ENCODE results near the gene GALP. TPM values are rescaled to one million over a fixed set of nuclear protein-coding genes. Genes with fewer than 3 reads are reported as not detected.
"Not testable (repeated sequence)": the region's sequence is repeated elsewhere in the genome, so short reads cannot be mapped to it uniquely, and the experiment has no call there.

GALP gene
- total RNA-seq, 1 donor from 2014 or later: not detected

DNA sequence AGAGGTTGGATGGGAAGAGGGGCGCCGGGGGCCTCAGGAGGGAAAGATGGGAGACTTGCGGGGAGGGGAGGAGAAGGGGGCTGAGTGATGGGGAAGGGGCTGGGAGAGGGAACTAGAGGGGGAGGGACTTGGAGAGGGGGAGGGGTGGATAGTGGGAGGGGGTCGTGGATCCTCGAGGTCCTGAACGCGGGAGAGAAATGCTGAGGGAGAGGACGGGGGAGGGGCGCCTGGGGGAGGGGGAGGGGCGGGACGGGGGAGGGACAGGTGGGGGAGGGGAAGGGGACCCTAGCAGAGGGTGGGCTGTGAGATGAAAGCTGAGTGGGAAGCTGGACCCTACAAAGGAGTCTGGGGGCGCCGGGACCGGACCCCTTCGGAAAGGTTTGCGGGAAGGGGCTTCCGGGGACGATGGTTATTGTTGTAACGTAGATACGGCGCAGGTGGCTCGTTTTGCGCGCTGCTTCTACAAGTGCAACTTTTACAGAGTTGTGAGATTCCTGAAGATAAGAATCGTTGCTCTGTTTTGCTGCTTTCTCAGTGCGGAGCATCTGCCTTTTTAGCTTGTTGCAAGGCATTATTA is 34.3 kb upstream of the GALP start:
- intact Hi-C loops (cut with micrococcal nuclease): loop anchor here (1.0 kb wide), 1 partner anchor 20 kb away; the partner anchor contains the start of gene ZNF787
- Mint-ChIP-seq H3K27me3 (ENCODE audit: low read depth) (no peaks in the 10 kb centered on the region), H3K9me3 (no peaks in the 10 kb centered on the region), H3K4me1 (ENCODE audit: low read depth) (peaks cover 21% of the 10 kb centered on the region), H3K27ac (peak overlapping the region; percentile 81), H3K36me3 (ENCODE audit: low read depth) (no peaks in the 10 kb centered on the region), H3K4me3 (ENCODE audit: low read depth) (peak overlapping the region; percentile 83)
- peak; percentile 27 for DNase-seq (ENCODE audit: low spot score)

DNA sequence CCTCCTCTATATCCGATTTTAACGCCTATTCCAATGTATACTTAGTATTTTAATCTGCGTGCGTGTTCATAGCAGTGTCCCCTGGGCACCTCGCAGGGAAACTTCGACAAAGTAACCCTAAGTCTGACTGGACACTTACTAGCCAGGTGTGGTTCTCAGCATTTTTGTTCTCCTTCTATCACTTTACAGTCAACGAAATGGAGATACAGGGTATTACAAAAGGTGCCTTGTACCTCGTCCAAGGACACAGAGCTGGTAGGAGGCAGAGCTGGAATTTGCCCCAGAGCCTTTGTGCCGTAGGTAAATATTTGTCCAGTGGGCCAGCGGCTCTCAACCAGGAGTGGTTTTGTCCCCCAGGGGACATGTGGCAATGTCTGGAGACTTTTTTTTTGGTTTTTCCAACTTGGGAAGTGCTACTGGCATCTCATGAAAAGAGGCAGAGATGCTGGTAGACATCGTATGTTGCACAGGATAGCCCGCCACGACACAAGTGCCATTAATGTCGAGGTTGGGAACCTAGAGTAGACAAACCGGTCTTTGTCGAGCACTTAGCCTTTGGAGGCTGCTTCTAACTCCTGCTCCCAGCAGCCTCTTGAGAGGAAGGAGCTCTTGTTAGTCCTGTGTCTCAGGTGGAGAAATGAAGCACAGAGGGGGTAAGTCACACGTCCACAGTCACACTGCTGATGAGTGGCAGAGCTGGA is 33.6 kb upstream of the GALP start:
- Mint-ChIP-seq H3K36me3 (ENCODE audit: low read depth) (peaks cover under 1% of the 10 kb centered on the region), H3K9me3 (no peaks in the 10 kb centered on the region), H3K4me3 (ENCODE audit: low read depth) (peak overlapping the region; percentile 83), H3K27ac (peak overlapping the region; percentile 69), H3K4me1 (ENCODE audit: low read depth) (peaks cover 21% of the 10 kb centered on the region), H3K27me3 (ENCODE audit: low read depth) (no peaks in the 10 kb centered on the region)
- DNase-seq (ENCODE audit: low spot score): no peak
- intact Hi-C loops (cut with micrococcal nuclease): no loop called here

DNA sequence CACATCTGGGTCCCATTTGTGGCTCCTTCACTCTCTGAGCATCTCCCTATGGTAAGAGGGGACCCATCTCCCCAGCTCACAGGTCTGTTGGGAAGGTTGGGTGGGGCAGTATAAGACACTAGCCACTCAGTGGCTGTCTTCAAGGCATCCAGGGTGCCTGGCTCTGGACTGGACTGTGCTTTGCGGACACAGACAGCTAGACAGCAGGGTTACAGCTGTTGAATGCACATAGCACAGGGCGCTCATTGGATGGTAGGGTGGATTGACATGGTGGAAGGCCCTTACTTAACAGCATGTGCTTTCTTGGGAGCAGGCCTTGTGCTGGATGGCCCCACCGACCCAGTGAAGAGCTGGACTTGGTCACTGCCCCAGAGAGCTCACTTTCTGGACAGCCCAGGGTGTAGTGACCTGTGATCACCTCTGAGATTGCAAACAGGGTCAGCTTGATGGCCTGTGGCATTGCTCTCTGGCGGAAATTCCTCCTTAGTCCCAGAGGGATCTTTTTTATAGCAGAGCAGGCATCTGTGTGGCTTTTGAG is 32.8 kb upstream of the GALP start:
- intact Hi-C loops (cut with micrococcal nuclease): no loop called here

DNA sequence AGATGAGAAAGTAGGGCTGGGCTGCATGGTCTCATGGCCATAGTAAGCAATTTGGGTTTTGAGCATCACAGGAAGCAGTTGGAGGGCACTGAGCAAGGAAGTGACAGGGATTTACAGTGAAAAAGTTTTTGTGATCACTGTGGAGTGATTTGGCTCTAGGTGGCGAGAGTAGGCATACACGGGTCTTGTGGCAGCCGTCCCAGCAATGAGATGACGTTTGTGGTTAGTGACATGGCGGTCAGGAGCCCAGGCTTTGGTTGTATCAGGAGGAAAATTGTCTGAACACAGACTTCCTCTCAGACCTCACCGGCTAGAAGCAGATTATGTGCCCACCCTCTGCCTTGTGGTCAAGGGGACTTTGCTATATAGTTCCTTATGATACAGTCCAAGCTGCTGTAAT is 31.4 kb upstream of the GALP start:
- no peak for DNase-seq (ENCODE audit: low spot score)
- Mint-ChIP-seq H3K36me3 (ENCODE audit: low read depth) (peaks cover 14% of the 10 kb centered on the region), H3K9me3 (no peaks in the 10 kb centered on the region), H3K27me3 (ENCODE audit: low read depth) (no peaks in the 10 kb centered on the region), H3K4me3 (ENCODE audit: low read depth) (no peak overlapping the region), H3K4me1 (ENCODE audit: low read depth) (peaks cover 21% of the 10 kb centered on the region), H3K27ac (peak overlapping the region; percentile 13)
- intact Hi-C loops (cut with micrococcal nuclease): no loop called here

More for the DNA sequence above, 32.8 kb upstream of the GALP start:
- Mint-ChIP-seq H3K27ac (no peak overlapping the region), H3K4me3 (ENCODE audit: low read depth) (no peak overlapping the region), H3K9me3 (no peaks in the 10 kb centered on the region), H3K36me3 (ENCODE audit: low read depth) (peaks cover 6% of the 10 kb centered on the region), H3K27me3 (ENCODE audit: low read depth) (no peaks in the 10 kb centered on the region), H3K4me1 (ENCODE audit: low read depth) (peaks cover 21% of the 10 kb centered on the region)
- DNase-seq (ENCODE audit: low spot score): no peak

DNA sequence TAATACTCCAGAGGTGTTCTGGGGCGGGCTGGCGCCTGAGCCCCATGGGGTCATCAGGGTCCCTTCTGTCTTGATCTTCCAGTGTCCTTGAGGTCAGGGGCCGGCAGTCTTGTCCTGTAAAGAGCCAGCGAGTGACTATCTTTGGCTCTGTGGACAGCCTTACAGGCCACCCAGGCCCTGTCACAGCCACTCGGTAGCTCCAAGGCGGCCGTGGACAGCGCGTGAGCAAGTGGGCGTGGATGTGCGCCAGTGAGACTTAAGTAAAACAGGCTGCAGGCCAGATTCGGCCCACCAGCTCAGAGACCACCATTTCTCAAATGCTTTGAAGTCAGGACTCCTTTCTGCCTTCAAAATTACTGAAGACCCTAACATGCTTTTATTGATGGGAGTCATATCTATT is 31.0 kb upstream of the GALP start:
- peaks cover 18% of the 10 kb centered on the region for H3K4me1 Mint-ChIP-seq (ENCODE audit: low read depth)
- no peak overlapping the region for H3K4me3 Mint-ChIP-seq (ENCODE audit: low read depth)
- no peak overlapping the region for H3K27ac Mint-ChIP-seq
- intact Hi-C loops (cut with micrococcal nuclease): no loop called here
- no peaks in the 10 kb centered on the region for H3K9me3 Mint-ChIP-seq
- no peak for DNase-seq (ENCODE audit: low spot score)
- peaks cover 19% of the 10 kb centered on the region for H3K36me3 Mint-ChIP-seq (ENCODE audit: low read depth)
- H3K27me3 Mint-ChIP-seq (ENCODE audit: low read depth): no peaks in the 10 kb centered on the region

DNA sequence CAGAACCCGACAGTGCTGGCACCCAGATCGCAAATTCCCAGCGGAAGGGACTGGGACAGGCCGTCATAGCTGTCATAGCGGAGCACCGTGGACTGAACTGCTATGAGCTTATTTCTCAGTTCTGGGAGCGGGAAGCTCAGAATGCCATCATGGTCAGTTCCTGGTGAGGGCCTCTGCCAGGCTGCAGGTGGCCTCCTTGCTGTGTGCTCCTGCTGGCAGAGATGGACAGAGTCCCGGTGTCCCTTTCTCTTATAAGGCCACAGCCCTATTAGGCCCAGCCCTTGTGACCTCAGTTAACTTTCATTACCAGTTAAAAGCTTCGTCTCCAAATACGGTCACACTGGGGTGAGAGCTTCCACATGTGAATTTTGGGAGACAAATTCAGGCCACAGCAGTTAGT is 30.1 kb upstream of the GALP start:
- intact Hi-C loops (cut with micrococcal nuclease): no loop called here
- no peaks in the 10 kb centered on the region for H3K9me3 Mint-ChIP-seq
- no peak overlapping the region for H3K4me3 Mint-ChIP-seq (ENCODE audit: low read depth)
- H3K4me1 Mint-ChIP-seq (ENCODE audit: low read depth): peaks cover 14% of the 10 kb centered on the region
- H3K27ac Mint-ChIP-seq: no peak overlapping the region
- peaks cover 24% of the 10 kb centered on the region for H3K36me3 Mint-ChIP-seq (ENCODE audit: low read depth)
- H3K27me3 Mint-ChIP-seq (ENCODE audit: low read depth): no peaks in the 10 kb centered on the region
- no peak for DNase-seq (ENCODE audit: low spot score)

DNA sequence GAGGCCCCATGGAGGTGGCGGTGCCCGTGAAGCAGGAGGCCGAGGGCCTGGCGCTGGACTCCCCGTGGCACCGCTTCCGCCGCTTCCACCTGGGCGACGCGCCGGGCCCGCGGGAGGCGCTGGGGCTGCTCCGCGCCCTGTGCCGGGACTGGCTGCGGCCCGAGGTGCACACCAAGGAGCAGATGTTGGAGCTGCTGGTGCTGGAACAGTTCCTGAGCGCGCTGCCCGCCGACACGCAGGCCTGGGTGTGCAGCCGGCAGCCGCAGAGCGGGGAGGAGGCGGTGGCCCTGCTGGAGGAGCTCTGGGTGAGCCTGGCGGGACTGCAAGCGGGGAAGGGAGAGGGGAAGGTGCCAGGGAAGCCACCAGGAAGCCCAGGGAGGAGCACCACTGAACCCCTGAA is 28.9 kb upstream of the GALP start:
- Mint-ChIP-seq H3K4me1 (ENCODE audit: low read depth) (peaks cover 13% of the 10 kb centered on the region), H3K36me3 (ENCODE audit: low read depth) (peaks cover 24% of the 10 kb centered on the region), H3K27me3 (ENCODE audit: low read depth) (no peaks in the 10 kb centered on the region), H3K4me3 (ENCODE audit: low read depth) (no peak overlapping the region), H3K27ac (no peak overlapping the region), H3K9me3 (no peaks in the 10 kb centered on the region)
- intact Hi-C loops (cut with micrococcal nuclease): no loop called here
- DNase-seq (ENCODE audit: low spot score): no peak

DNA sequence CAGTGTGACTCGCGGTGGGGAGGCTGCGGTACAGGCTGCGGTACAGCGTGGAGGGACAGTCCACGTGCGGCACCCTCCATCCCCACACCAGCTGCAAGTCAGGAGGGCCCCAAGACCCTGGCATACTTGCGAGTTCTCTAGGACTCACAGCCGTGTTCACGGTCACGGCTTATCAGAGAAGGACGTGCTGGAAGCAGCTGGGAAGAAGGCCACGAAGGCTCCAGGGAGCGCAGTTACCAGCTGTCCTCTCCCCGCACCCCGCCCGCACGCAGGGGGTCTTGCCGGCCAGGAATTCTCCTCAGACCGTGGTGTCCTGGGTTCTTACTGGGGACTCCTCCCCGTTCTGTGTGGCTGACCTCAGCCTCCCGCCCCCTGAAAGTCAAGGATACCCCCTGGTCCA is 28.5 kb upstream of the GALP start:
- H3K4me3 Mint-ChIP-seq (ENCODE audit: low read depth): no peak overlapping the region
- intact Hi-C loops (cut with micrococcal nuclease): no loop called here
- no peaks in the 10 kb centered on the region for H3K9me3 Mint-ChIP-seq
- H3K36me3 Mint-ChIP-seq (ENCODE audit: low read depth): peaks cover 24% of the 10 kb centered on the region
- no peaks in the 10 kb centered on the region for H3K27me3 Mint-ChIP-seq (ENCODE audit: low read depth)
- no peak overlapping the region for H3K27ac Mint-ChIP-seq
- peaks cover 10% of the 10 kb centered on the region for H3K4me1 Mint-ChIP-seq (ENCODE audit: low read depth)
- no peak for DNase-seq (ENCODE audit: low spot score)

DNA sequence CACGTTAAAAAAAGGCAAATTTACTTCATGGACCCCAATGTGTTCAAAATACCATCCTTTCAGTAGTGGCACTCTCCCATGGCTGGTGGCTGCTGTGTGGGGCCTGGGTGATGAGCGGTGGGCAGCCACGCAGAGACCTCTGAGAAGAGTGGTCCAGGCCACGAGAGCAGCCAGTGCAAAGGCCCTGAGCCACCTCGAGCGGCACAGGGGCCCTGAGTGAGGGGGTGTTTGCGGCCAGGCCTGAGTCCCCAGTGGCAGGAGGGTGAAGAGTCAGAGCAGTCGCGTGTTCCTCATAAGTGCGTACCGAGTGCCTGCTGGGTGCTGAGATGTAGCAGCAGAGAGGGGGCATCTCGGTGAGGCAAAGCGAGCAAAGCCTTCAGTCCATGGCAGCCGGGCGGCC is 27.7 kb upstream of the GALP start:
- intact Hi-C loops (cut with micrococcal nuclease): no loop called here
- H3K4me3 Mint-ChIP-seq (ENCODE audit: low read depth): no peak overlapping the region
- H3K27ac Mint-ChIP-seq: no peak overlapping the region
- no peaks in the 10 kb centered on the region for H3K9me3 Mint-ChIP-seq
- H3K27me3 Mint-ChIP-seq (ENCODE audit: low read depth): no peaks in the 10 kb centered on the region
- H3K36me3 Mint-ChIP-seq (ENCODE audit: low read depth): peaks cover 24% of the 10 kb centered on the region
- H3K4me1 Mint-ChIP-seq (ENCODE audit: low read depth): peaks cover 10% of the 10 kb centered on the region
- DNase-seq (ENCODE audit: low spot score): no peak

DNA sequence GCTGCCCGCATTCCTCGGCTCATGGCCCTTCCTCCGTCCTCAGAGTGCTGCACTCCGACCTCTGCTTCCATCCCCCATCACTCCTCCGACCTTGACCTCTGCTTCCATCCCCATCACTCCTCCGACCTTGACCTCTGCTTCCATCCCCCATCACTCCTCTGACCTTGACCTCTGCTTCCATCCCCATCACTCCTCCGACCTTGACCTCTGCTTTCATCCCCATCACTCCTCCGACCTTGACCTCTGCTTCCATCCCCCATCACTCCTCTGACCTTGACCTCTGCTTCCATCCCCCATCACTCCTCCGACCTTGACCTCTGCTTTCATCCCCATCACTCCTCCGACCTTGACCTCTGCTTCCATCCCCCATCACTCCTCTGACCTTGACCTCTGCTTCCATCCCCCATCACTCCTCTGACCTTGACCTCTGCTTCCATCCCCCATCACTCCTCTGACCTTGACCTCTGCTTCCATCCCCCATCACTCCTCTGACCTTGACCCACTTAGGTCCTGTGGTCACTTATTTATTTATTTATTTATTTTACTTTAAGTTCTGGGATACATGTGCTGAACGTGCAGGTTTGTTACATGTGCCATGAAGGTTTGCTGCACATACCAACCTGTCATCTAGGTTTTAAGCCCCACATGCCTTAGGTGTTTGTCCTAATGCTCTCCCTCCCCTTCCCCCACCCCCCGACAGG is 26.7 kb upstream of the GALP start:
- H3K36me3 Mint-ChIP-seq (ENCODE audit: low read depth): peaks cover 28% of the 10 kb centered on the region
- DNase-seq (ENCODE audit: low spot score); intact Hi-C loops (cut with micrococcal nuclease); H3K27ac Mint-ChIP-seq; H3K4me3 Mint-ChIP-seq (ENCODE audit: low read depth); H3K9me3 Mint-ChIP-seq; H3K27me3 Mint-ChIP-seq (ENCODE audit: low read depth): not testable (repeated sequence)
- peaks cover 11% of the 10 kb centered on the region for H3K4me1 Mint-ChIP-seq (ENCODE audit: low read depth)

DNA sequence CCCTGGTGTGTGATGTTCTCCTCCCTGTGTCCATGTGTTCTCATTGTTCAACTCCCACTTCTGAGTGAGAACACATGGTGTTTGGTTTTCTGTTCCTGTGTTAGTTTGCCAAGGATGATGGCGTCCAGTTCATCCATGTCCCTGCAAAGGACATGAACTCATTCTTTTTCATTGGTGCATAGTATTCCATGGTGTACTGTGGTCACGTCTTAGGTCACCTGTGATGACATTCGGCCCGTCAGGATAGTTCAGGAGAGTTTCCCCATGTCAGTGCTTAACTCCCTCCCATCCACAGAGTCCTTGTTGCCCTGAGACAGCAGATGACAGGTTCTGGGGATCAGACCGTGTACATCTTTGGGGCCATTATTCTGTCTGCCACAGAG is 26.2 kb upstream of the GALP start:
- Mint-ChIP-seq H3K4me3 (ENCODE audit: low read depth) (no peak overlapping the region), H3K9me3 (no peaks in the 10 kb centered on the region), H3K27me3 (ENCODE audit: low read depth) (no peaks in the 10 kb centered on the region), H3K36me3 (ENCODE audit: low read depth) (peaks cover 28% of the 10 kb centered on the region), H3K4me1 (ENCODE audit: low read depth) (peaks cover 8% of the 10 kb centered on the region), H3K27ac (no peak overlapping the region)
- intact Hi-C loops (cut with micrococcal nuclease): no loop called here
- DNase-seq (ENCODE audit: low spot score): no peak

DNA sequence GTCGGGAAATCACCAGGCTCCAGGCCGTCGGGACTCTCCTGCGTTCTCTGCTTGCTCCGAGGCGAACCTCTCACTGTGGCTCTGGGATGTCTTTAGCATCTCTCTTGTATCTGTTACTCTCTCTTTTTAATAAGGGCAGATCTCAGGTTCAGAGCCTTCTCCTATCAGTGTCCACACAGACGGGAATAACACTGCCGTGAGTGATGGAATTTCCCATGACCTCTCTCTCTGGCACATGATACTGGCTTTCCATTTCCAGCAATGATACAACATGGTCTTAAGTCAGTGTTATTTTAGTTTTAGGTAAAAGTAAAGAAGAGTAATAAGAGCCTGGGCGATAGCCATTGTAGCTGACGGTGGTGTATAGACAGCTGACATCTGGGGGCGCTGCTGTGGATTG is 25.4 kb upstream of the GALP start:
- no peaks in the 10 kb centered on the region for H3K9me3 Mint-ChIP-seq
- intact Hi-C loops (cut with micrococcal nuclease): no loop called here
- H3K4me1 Mint-ChIP-seq (ENCODE audit: low read depth): peaks cover 6% of the 10 kb centered on the region
- H3K27me3 Mint-ChIP-seq (ENCODE audit: low read depth): no peaks in the 10 kb centered on the region
- no peak overlapping the region for H3K27ac Mint-ChIP-seq
- DNase-seq (ENCODE audit: low spot score): no peak
- H3K36me3 Mint-ChIP-seq (ENCODE audit: low read depth): peaks cover 31% of the 10 kb centered on the region
- H3K4me3 Mint-ChIP-seq (ENCODE audit: low read depth): no peak overlapping the region

DNA sequence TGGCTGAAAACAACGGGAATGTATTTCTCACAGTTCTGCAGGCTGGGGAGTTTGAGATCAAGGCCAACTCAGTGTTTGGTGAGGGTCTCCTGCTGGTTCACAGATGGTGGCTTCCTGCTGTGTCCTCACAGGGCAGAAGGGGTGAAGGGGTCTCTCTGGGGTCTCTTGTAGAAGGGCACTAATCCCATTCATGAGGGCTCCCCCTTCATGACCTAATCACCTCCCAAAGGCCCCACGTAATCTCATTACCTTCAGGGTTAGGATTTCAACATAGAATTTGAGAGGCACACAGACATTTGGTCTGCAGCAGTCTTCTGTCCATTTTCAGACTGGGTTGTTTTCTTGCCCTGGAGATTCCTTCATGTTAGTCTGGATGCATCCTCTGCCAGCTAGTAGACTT is 23.2 kb upstream of the GALP start:
- peaks cover 6% of the 10 kb centered on the region for H3K4me1 Mint-ChIP-seq (ENCODE audit: low read depth)
- intact Hi-C loops (cut with micrococcal nuclease): no loop called here
- H3K9me3 Mint-ChIP-seq: no peaks in the 10 kb centered on the region
- H3K4me3 Mint-ChIP-seq (ENCODE audit: low read depth): no peak overlapping the region
- peaks cover 35% of the 10 kb centered on the region for H3K36me3 Mint-ChIP-seq (ENCODE audit: low read depth)
- DNase-seq (ENCODE audit: low spot score): no peak
- H3K27ac Mint-ChIP-seq: no peak overlapping the region
- H3K27me3 Mint-ChIP-seq (ENCODE audit: low read depth): no peaks in the 10 kb centered on the region
